GM21717 (cell line): ENCODE measurements around the gene ZPR1.
"Not testable (repeated sequence)": the region's sequence is repeated elsewhere in the genome, so short reads cannot be mapped to it uniquely, and the experiment has no call there.

Experiments used
- ATAC-seq: cut with Tn5 transposase; IDR thresholded peaks from one replicate; pipeline ENCODE4 v1.9.1; 2021; ENCODE audit warnings: mild to moderate bottlenecking, moderate library complexity; ENCODE audit not compliant: unreplicated experiment

The ZPR1 gene

GRCh38 chr11:116762132-116762531 is 25.7 kb downstream of the ZPR1 start:
- no peak for ATAC-seq

- not testable (repeated sequence) for ATAC-seq
Observed at GRCh38 chr11:116756044-116756443, 31.8 kb downstream of the ZPR1 start.

- no peak for ATAC-seq
Observed at GRCh38 chr11:116750070-116750718, 37.6 kb downstream of the ZPR1 start.

GRCh38 chr11:116742104-116742503 is 45.7 kb downstream of the ZPR1 start:
- no peak for ATAC-seq

- no peak for ATAC-seq
Observed at GRCh38 chr11:116740741-116741140, 47.1 kb downstream of the ZPR1 start.

- no peak for ATAC-seq
Observed at GRCh38 chr11:116738975-116739374, 48.8 kb downstream of the ZPR1 start.

GRCh38 chr11:116736763-116737162 is 51.1 kb downstream of the ZPR1 start:
- no peak for ATAC-seq

- ATAC-seq = no peak
Observed at GRCh38 chr11:116733969-116734508, 53.8 kb downstream of the ZPR1 start.

GRCh38 chr11:116733043-116733755 is 54.6 kb downstream of the ZPR1 start:
- peak; percentile 46 for ATAC-seq

GRCh38 chr11:116732271-116733042 is 55.4 kb downstream of the ZPR1 start:
- ATAC-seq = peak; percentile 81

GRCh38 chr11:116731821-116732220 is 56.0 kb downstream of the ZPR1 start:
- ATAC-seq = no peak

GRCh38 chr11:116731097-116731761 is 56.6 kb downstream of the ZPR1 start:
- ATAC-seq = no peak

GRCh38 chr11:116730601-116731000 is 57.2 kb downstream of the ZPR1 start:
- no peak for ATAC-seq

- no peak for ATAC-seq
Observed at GRCh38 chr11:116730241-116730561, 57.6 kb downstream of the ZPR1 start.

- ATAC-seq = no peak
Observed at GRCh38 chr11:116729501-116730240, 58.2 kb downstream of the ZPR1 start.

GRCh38 chr11:116727990-116728389 is 59.8 kb downstream of the ZPR1 start:
- ATAC-seq = no peak

GRCh38 chr11:116725434-116726221 is 62.2 kb downstream of the ZPR1 start:
- no peak for ATAC-seq

- no peak for ATAC-seq
Observed at GRCh38 chr11:116724813-116725212, 63.0 kb downstream of the ZPR1 start.
